NCI-H82 treated with DMSO at 0.1 percent for 48 hours (cell line): Measurements from ENCODE around the gene MBD3.
"Not testable (repeated sequence)": the region's sequence is repeated elsewhere in the genome, so short reads cannot be mapped to it uniquely, and the experiment has no call there.

Experiments
- DNase-seq: peaks from one replicate; lab custom pipeline; 2025; ENCODE audit not compliant: unreplicated experiment; lab: John Stamatoyannopoulos, UW

The MBD3 gene

DNA sequence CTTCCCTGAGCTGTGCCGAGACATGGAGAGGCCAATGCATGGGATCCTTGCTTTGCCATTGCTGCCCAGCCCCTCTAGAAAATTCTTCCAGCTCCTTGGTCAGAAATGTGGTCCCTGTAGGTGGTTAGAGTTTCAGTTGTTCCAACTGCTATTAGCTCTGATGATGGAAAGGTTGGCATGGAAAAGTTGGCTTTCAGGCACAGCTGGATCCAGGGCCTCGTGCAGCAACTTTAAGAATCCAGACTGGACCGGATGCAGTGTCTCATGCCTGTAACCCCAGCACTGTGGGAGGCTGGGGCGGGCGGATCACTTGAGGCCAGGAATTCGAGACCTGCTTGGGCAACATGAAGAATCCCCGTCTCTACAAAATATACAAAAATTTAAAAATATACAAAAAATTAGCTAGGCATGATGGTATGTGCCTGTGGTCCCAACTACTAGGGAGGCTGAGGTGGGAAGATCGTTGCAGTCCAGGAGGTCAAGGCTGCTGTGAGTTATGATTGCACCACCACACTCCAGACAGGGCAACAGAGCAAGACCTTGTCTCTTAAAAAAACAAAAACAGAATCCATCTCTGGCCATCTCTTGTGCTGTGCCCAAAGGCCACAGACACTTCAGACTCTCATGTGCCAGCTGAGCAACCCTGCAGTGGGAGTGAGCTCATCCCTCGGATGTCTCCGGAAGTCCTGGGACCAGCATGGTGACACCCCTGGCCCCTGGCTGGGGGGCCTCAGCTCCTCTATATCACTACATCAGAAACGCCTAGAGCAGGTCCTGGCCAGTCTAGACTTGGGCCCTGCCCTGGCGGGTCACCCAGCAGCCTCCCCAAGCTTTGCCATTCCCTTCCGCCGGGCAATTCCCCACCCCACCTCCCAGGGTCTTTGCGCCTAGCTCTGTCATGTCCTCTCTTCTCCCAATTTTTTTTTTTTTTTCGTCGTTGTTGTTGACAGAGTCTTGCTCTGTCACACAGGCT is 41.3 kb downstream of the MBD3 start:
- DNase-seq, result no peak

DNA sequence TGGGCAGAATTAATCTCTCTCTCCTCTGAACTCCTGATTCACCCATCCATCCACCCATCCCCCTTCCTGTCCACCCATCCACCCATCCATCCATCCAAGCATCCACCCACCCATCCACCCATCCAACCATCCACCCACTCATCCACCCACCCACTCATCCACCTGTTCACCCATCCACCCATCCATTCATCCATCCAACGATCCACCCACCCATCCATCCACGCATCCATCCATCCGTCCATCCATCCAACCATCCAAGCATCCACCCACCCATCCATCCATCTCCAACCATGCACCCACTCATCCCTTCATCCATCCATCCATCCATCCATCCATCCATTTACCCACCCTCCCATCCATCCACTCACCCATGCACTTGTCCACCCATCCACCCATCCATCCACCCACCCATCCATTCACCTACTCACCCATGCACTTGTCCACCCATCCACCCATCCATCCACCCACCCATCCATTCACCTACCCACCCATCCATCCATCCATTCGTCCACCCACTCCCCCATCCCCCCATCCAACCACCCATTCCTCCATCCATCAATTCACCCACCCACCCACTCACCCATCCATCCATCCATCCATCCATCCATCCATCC is 43.2 kb downstream of the MBD3 start:
- no peak for DNase-seq

DNA sequence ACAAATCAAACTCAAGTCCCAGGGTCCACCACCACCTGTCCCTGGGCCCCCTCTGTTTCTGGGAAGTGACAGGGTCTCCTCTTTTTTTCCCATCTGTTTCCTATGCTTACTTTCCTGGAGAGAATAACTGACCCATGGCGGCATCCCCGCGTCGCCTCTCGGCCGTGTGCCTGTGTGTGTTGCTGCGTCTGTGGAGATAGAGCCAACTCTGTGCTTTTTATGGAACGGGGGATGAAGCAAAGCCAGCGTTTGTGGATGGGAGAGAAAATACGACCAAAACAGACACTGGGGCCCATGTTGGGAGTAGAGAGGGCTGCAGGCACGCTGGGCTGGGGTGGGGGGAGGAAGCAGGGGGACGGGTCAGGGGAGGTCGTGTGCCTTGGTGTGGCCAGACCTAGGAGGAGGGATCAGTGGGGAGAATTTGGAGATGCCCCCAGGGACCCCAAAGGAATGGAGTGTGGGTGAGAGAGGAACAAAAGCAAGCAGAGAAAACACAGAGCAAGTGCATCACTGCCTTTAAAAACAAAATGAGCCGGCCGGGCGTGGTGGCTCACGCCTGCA is 52.2 kb downstream of the MBD3 start:
- DNase-seq, result no peak

DNA sequence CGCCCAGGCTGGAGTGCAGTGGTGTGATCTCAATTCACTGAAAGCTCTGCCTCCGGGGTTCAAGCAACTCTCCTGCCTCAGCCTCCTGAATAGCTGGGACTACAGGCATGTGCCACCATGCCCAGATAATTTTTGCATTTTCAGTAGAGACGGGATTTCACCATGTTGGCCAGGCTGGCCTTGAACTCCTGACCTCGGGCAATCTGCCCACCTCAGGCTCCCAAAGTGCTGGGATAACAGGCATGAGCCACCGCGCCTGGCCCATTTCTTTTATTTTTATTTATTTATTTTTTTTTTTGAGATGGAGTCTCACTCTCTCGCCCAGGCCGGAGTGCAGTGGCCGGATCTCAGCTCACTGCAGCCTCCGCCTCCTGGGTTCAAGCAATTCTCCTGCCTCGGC is 52.9 kb downstream of the MBD3 start:
- not testable (repeated sequence) for DNase-seq

DNA sequence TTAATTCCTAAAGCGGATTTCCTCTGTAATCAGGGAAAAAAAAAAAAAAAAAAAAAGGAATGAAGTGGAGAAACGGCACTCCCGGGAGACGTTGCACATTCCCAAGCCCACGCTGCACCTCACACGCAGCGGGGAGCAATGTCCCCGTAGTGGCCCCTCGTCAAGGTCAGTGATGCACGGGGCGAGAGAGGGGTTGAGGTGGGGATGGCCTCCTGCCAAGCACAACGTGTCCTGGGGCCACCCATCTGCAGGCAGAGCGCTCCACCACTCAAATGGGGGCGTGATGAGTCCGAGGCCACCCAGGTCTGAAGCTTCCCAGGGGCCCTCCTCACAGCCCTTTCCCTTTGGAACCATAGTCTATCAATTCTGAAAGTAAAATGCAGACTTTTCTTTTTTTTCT is 53.7 kb downstream of the MBD3 start:
- no peak for DNase-seq

DNA sequence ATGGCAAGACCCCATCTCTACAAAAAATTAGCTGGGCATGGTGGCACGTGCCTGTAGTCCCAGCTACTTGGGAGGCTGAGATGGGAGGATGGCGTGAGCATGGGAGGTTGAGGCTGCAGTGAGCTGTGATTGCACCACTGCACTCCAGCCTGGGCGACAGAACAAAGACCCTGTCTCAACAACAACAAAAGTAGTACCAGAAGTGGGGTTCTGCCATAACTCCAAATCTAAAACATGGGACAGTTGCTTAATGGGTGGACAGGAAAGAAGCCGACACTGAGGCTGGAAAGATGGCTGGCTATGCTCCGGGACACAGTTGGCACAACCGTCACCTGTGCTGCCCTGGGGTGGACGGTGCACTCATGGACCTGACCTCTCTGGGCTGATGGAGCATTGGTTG is 57.0 kb downstream of the MBD3 start:
- not testable (repeated sequence) for DNase-seq

DNA sequence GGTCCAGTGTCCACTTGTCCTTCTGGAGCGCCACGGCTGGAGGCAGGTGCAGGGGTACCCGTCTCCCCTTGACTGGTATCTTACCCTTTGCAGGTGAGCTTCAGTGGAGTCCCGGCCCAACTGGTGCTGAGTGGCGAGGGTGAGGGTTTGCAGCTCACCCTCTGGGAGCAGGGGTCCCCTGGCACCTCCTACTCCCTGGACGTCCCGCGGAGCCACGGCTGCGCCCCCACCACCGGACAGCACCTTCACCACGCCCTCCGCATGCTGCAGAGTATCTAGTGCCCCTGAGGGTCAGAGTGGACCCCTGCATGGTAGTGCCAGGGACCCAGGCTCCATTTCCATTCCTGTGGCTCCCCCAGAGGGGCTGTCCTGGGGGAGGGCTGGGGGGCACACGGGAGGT is 57.7 kb downstream of the MBD3 start:
- DNase-seq, result no peak

DNA sequence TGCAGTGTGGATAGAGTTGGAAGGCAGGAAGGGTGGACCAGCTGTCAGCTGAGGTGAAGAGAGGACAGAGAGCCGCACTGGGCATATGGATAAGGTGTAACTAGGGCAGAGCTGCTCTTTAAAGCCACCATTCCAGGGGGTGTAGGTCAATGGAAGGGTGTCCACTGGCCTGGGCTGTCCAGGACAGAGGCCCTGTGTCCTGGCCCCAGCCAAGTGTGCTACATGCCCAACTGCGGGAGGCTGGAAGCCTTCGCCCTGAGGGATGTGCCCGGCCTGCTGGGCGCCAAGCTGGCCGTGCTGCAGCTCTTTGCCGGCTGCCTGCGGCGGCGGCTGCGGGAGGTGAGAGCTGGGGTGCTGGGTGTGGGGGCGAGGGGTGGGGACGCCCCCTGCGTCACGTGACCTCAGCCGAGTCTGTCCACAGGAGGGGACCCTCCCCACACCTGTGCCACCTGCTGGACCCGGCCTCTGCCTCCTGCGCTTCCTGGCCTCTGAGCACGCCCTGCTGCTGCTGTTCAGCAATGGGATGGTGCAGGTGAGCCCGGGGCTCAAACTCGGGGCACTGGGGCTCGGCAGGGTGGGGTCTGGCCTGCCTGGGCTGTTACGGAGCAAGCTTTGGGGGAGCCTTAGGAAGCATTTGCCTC is 59.0 kb downstream of the MBD3 start:
- DNase-seq, result no peak

DNA sequence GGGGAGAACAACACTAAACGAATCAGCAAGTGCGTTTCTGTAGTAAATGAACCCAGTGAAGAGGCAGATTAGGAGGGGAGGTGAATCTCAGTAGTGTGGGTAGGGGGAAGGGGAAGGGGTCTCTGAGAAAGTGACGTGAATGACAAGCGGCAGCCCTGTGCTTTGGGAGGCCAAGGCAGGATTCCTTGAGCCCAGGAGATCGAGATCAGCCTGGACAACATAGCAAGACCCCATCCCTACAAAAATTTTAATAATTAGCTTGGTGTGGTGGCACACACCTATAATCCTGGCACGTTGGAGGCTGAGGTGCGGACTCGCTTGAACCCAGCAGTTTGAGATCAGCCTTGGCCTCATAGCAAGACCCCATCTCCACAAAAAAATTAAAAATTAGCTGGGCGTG is 60.7 kb downstream of the MBD3 start:
- DNase-seq, result no peak

DNA sequence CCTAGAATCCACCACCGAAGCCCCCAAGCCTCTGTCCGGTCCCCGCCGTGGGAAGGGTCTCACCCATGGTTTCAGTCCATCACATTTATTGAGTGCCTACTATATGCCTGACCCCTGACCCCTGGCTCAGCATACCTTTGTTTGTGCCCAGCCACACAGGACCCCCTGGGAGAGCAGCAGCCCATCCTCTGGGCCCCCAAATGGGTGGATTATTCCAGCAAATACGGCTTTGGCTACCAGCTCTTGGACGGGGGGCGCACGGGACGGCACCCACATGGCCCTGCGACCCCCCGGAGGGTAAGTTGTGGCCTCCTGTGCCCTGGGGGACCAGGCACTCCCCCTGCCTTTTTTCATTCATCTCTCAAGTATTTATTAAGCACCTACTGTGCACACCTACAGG is 61.1 kb downstream of the MBD3 start:
- DNase-seq, result no peak

DNA sequence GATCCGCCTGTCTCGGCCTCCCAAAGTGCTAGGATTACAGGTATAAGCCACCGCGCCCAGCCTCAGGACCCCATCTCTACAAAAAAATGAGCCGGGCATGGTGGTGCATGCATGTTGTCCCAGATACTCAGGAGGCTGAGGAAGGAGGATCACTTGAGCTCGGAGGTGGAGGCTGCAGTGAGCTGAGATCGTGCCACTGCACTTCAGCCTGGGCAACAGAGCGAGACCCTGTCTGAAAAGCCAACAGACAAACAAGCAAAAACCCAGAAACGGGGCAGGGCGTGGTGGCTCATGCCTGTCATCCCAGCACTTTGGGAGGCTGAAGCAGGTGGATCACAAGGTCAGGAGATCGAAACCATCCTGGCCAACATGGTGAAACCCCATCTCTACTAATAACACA is 61.8 kb downstream of the MBD3 start:
- DNase-seq, result not testable (repeated sequence)

DNA sequence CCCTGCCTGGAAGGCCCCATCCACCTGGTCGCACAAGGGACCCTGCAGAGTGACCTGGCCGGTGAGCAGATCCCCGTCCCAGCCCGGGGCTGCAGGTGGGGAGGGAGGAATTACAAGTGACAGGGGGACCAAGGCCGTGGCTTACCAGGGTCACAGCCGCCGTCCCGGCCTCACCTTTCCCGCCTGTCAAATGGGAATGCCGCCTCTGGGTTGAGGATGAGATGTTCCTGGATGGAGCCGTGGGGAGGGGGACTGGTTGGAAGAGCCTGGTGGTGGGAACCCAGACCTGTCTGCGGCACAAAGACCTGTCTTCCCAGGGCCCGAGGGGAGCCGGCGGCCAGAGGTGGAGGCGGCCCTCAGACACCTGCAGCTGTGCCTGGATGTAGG is 63.2 kb downstream of the MBD3 start:
- DNase-seq, result no peak

DNA sequence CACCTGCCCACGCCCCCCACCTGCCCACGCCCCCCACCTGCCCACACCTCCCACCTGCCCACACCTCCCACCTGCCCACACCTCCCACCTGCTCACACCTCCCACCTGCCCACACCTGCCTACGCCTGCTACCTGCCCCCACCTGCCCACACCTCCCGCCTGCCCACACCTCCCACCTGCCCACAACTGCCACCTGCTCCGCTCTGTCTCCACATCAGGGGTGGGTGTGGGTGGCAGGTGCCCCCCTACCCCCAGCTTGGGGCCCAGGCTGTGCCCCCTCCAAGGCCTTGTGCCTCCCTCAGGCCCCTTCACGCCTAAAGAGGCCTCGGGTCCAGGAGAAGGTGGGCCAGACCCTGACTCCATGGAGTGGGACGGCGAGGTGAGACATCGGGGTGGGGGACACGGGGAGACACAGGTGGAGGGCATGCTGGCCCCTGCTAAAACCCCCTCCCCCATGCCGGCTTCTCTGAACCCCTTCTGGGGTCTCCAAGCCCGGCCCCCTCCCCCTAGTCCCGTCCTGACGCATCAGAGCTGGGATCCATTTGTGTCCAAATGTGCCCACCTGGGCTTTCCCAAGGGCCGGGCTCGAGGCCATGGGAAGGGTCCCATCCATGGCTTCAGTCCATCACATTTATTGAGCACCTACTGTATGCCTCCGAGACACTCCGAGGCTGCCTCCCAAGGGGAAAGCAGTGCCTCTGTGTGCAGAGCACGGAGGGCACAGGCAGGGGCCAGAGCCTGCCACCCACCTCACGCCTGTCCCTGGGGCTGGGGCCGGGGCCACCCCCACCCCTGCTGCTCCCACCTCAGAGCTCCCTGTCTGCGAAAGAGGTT is 63.9 kb downstream of the MBD3 start:
- DNase-seq, result no peak

DNA sequence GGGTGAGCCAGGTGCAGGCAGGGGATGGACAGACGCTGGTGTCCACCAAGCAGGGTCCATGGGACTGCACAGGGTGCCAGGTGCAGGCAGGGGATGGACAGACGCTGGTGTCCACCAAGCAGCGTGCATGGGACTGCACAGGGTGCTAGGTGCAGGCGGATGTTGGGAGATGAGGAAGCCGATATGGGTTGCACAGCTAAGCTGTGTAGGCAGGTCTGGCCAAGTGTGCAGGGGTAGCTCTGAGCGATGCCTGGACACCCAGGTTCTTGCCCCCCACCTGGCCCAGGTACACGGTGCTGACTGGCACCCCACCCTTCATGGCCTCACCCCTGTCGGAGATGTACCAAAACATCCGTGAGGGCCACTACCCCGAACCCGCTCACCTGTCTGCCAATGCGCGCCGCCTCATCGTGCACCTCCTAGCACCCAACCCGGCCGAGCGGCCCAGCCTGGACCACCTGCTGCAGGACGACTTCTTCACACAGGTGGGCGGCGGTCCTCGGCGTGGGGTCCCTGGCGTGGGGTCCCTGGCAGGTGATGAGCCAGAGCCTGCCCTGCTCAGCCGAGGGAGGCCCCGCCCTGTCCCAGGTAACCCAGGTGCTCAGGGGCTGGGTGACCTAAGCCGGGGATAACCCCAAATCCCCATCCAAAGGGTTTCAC is 64.9 kb downstream of the MBD3 start:
- no peak for DNase-seq

DNA sequence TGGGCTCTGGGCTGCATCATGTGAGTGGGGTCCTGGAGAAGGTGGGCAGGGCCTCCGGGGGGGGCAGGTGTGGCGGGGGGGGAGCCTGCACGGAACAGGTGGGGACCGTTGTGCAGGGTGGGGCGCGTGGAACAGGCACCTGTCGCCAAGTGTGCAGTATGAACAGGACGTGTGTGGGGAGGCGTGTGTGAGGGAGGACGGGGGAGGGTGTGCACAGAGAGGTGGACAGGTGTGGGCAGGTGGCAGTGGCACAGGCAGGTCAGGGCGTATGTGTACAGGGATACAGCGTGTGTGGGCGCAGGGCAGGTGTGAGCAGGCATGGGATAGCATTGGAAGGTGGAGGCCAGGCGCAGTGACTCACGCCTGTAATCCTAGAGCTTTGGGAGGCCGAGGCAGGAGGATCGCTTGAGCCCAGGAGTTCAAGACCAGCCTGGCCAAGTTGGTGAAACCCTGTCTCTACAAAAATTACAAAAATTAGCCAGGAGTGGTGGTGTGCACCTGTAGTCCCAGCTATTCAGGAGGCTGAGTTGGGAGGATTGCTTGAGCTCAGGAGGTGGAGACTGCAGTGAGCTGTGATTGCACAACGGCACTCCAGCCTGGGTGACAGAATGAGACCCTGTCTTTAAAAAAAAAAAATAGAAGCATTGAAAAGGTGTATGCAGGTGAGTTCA is 65.6 kb downstream of the MBD3 start:
- no peak for DNase-seq

DNA sequence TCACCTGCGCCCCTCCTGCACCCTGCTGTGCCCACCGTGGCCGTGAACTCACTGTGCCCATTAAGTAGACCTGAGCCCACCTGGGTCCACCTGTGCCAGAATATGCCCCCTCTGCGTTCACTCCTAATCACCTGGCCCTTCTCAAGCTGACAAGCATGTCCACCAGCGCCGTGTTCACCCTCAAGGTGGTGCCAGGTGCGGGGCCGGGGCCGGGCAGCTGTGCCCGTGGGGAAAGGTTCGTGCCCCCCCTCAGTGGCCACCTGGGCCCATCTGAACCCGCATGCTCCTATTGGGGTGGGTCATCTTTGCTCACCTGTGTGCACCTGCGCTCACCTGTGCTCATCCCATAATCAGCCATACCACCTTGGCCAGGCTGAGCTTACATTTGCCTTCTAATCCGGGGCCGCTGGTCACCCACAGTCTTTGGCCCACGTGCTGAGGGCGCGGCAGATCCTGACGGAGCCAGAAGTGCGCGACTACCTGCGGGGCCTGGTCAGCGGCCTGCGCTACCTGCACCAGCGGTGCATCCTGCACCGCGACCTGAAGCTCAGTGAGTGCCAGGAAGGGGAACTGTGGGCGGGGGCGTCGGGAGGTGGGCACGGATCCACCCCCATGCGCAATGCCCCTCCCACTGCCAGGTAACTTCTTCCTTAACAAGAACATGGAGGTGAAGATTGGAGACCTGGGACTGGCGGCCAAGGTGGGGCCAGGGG is 66.4 kb downstream of the MBD3 start:
- no peak for DNase-seq

DNA sequence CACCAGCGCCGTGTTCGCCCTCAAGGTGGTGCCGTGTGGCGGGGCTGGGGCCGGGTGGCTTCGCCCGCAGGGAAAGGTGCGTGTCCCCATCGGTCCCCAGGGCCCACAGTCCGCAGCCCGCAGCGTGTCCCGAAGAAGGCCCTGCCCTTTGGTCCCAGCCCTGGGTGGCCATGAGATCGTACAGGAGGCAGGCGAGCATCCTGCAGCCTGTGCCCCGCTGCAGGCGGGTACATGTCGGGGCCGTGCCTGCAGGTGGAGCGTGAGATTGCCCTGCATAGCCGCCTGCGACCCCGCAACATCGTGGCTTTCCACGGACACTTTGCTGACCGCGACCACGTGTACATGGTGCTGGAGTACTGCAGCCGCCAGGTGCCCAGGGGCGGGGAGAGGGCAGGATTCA is 67.3 kb downstream of the MBD3 start:
- no peak for DNase-seq

DNA sequence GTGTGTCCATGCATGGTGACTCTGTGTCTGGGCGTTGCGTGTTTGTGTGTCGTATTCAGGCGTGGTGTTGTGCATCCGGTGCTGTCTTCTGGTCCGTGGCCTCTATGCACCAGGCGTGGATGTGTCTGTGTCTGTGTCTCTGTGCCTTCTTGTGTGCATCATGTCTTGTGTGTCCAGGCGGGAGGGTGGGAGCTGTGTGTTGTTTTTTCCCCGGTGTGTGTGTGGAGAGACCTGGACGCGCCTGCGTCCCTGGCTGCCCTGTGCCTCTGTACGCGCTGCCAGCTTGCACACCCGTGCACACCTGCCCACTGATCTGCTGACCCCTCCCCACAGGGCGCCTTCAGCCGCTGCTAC is 67.7 kb downstream of the MBD3 start:
- DNase-seq, result no peak

DNA sequence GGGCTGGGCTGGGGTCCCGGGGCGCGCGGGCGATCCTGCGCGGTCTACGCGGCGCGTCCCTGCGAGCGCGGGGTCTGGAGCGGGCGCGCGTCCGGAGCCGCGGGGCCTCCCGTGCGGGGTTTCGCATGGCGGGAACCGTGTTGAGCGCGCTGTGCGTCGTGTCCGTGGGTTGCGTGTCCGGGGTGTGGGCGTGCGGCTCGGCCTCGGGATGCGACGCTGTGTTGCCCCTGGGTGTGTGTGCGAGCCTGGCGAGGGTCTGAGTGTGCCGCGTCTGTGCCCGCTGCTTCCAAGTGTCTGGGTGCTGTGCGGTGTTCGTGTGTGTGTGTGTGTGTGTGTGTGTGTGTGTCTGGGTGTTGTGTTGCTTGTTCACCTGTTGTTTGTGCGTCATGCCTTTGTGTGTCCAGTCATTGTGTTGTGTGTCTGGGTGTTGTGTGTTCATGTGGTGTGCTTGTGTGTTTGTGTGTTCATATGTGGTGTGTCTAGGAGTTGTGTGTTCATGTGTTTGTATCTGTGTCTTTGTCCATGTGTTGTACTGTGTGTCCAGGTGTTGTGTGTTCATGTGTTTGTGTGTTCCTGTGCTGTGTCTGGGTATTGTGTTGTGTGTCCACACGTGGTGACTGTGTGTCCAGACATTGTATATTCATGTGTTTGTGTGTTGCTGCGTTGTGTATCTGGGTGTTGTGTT is 68.2 kb downstream of the MBD3 start:
- DNase-seq, result no peak
